ENCODE measurements around the gene KIDINS220. TPM values are rescaled to one million over a fixed set of nuclear protein-coding genes. Genes with fewer than 3 reads are reported as not detected.

KIDINS220 gene
- total and polyA plus RNA-seq, 4 donors = 8.1 to 50.9 (median 30.8) TPM

- Histone ChIP-seq H3K4me3 (ENCODE audit: low read depth in 1 of 3, low read length in 3 of 3) (no peak overlapping the region), H3K9me3 (ENCODE audit: control insufficient read depth in 4 of 4, low read length in 3 of 4) (no peaks in the 10 kb centered on the region), H3K36me3 (ENCODE audit: control insufficient read depth in 4 of 4, insufficient read depth in 3 of 4, low read depth in 1 of 4, low read length in 3 of 4) (no peaks in the 10 kb centered on the region), H3K27me3 (ENCODE audit: control insufficient read depth in 4 of 4, insufficient read depth in 4 of 4, low read length in 3 of 4) (peaks cover 0 to 6% (median 0%) of the 10 kb centered on the region in 4 donors), H3K4me1 (ENCODE audit: control insufficient read depth in 4 of 4, insufficient read depth in 4 of 4, low read length in 3 of 4) (no peaks in the 10 kb centered on the region), H3K27ac (ENCODE audit: low read depth in 1 of 2, low read length in 2 of 2) (no peak overlapping the region), H3K9ac (ENCODE audit: low read depth in 1 of 2, low read length in 2 of 2) (no peak overlapping the region)
- TF ChIP-seq EGR1 (IDR thresholded peaks at IDR 0.05; ENCODE audit: low read depth in 2 of 2) (no peak), HNF4G (IDR thresholded peaks at IDR 0.05) (no peak), MAX (IDR thresholded peaks at IDR 0.05) (no peak), RXRA (IDR thresholded peaks at IDR 0.05) (no peak), RAD21 (IDR thresholded peaks at IDR 0.05) (no peak), FOXA1 (IDR thresholded peaks at IDR 0.05) (no peak), ZBTB33 (IDR thresholded peaks at IDR 0.05) (no peak), YY1 (IDR thresholded peaks at IDR 0.05) (no peak), SP1 (IDR thresholded peaks at IDR 0.05) (no peak), ATF3 (IDR thresholded peaks at IDR 0.05) (no peak), TAF1 (conservative IDR thresholded peaks at IDR 0.05) (no peak), GABPA (IDR thresholded peaks at IDR 0.05 in 1 of 2, conservative IDR thresholded peaks at IDR 0.05 in 1 of 2) (no peak), JUND (IDR thresholded peaks at IDR 0.05) (no peak), NR2F2 (IDR thresholded peaks at IDR 0.05) (no peak), HNF4A (conservative IDR thresholded peaks at IDR 0.05) (no peak), FOXA2 (IDR thresholded peaks at IDR 0.05) (no peak)
- TF ChIP-seq, protein P1, sequence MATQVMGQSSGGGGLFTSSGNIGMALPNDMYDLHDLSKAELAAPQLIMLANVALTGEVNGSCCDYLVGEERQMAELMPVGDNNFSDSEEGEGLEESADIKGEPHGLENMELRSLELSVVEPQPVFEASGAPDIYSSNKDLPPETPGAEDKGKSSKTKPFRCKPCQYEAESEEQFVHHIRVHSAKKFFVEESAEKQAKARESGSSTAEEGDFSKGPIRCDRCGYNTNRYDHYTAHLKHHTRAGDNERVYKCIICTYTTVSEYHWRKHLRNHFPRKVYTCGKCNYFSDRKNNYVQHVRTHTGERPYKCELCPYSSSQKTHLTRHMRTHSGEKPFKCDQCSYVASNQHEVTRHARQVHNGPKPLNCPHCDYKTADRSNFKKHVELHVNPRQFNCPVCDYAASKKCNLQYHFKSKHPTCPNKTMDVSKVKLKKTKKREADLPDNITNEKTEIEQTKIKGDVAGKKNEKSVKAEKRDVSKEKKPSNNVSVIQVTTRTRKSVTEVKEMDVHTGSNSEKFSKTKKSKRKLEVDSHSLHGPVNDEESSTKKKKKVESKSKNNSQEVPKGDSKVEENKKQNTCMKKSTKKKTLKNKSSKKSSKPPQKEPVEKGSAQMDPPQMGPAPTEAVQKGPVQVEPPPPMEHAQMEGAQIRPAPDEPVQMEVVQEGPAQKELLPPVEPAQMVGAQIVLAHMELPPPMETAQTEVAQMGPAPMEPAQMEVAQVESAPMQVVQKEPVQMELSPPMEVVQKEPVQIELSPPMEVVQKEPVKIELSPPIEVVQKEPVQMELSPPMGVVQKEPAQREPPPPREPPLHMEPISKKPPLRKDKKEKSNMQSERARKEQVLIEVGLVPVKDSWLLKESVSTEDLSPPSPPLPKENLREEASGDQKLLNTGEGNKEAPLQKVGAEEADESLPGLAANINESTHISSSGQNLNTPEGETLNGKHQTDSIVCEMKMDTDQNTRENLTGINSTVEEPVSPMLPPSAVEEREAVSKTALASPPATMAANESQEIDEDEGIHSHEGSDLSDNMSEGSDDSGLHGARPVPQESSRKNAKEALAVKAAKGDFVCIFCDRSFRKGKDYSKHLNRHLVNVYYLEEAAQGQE (IDR thresholded peaks at IDR 0.05) = no peak
- TF ChIP-seq, protein P2, sequence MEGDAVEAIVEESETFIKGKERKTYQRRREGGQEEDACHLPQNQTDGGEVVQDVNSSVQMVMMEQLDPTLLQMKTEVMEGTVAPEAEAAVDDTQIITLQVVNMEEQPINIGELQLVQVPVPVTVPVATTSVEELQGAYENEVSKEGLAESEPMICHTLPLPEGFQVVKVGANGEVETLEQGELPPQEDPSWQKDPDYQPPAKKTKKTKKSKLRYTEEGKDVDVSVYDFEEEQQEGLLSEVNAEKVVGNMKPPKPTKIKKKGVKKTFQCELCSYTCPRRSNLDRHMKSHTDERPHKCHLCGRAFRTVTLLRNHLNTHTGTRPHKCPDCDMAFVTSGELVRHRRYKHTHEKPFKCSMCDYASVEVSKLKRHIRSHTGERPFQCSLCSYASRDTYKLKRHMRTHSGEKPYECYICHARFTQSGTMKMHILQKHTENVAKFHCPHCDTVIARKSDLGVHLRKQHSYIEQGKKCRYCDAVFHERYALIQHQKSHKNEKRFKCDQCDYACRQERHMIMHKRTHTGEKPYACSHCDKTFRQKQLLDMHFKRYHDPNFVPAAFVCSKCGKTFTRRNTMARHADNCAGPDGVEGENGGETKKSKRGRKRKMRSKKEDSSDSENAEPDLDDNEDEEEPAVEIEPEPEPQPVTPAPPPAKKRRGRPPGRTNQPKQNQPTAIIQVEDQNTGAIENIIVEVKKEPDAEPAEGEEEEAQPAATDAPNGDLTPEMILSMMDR (IDR thresholded peaks at IDR 0.05; ENCODE audit: low read depth, low read length, missing input control) = no peak
- 93% methylated on average over 4 of the region's 4 CpGs for WGBS
- no peak for DNase-seq (ENCODE audit: low spot score)
Observed at GRCh38 chr2:8877894-8878293, 40.5 kb upstream of the KIDINS220 start.
